Activated CD8-positive, alpha-beta memory T cell treated with anti-CD3 and anti-CD28 coated beads, Interleukin-2, amount 10 ng/mL, durations not matched to agents 7 days and 5 days (primary cell): ENCODE measurements around the gene DLG2. TPM values are rescaled to one million over a fixed set of nuclear protein-coding genes. Genes with fewer than 3 reads are reported as not detected.
A peak's percentile ranks its signal among the peaks of the same experiment; 100 is the strongest.
"Not testable (repeated sequence)": the region's sequence is repeated elsewhere in the genome, so short reads cannot be mapped to it uniquely, and the experiment has no call there.

Experiments used
- ATAC-seq: fragments of 150-1000 bp; cut with Tn5 transposase; one replicate; pipeline ENCODE4 v1.10.0; 2021; ENCODE audit warnings: moderate library complexity
- CTCF ChIA-PET: fragments of 350-600 bp; sonication (Branson Sonifier 250); formaldehyde crosslinking; loops from one replicate; lab custom pipeline; 2021; ENCODE audit warnings: antibody characterized with exemption; lab: Charles Lee
- DNase-seq: peaks from one replicate; pipeline ENCODE4 v3.0.0-alpha.2; 2020
- H3K27ac Mint-ChIP-seq: one replicate; pipeline ENCODE4 v1.8.0; 2021; ENCODE audit warnings: mild to moderate bottlenecking, mixed read lengths
- H3K27me3 Mint-ChIP-seq: one replicate; pipeline ENCODE4 v1.8.0; 2021; ENCODE audit warnings: mixed read lengths
- H3K36me3 Mint-ChIP-seq: one replicate; pipeline ENCODE4 v1.8.0; 2021; ENCODE audit warnings: mild to moderate bottlenecking, mixed read lengths
- H3K4me1 Mint-ChIP-seq: one replicate; pipeline ENCODE4 v1.8.0; 2021; ENCODE audit warnings: mixed read lengths
- H3K4me3 Mint-ChIP-seq: one replicate; pipeline ENCODE4 v1.8.0; 2021; ENCODE audit warnings: mild to moderate bottlenecking, moderate library complexity, mixed read lengths
- H3K9me3 Mint-ChIP-seq: one replicate; pipeline ENCODE4 v1.8.0; 2022; ENCODE audit warnings: low read depth, mixed read lengths
- total RNA-seq, 2 experiments: library from RNA; stranded (reverse); gene quantifications; one replicate each; pipeline ENCODE4 v1.2.3, GENCODE V29; 2021

Gene DLG2
- 1 to 10 TPM; 1.4 to 2.1 TPM for total RNA-seq

- Mint-ChIP-seq H3K27me3 (peaks cover 2% of the 10 kb centered on the region), H3K4me1 (peaks cover 38% of the 10 kb centered on the region)
These were observed at the start of gene DLG2 for GRCh38 chr11:85627332-85627997. DLG2 (minus strand) TSS chr11:85627344.

GRCh38 chr11:85673393-85673792 is 46.2 kb upstream of the DLG2 start:
- Mint-ChIP-seq H3K4me1 (peaks cover 28% of the 10 kb centered on the region), H3K27me3 (no peaks in the 10 kb centered on the region), H3K27ac (peak overlapping the region; percentile 53), H3K4me3 (no peak overlapping the region), H3K36me3 (peaks cover 24% of the 10 kb centered on the region), H3K9me3 (peaks cover 9% of the 10 kb centered on the region)
- ATAC-seq, result peak; percentile 83
- CTCF ChIA-PET, result no interaction called here
- peak; percentile 78 for DNase-seq

More at GRCh38 chr11:85627332-85627997, at the start of gene DLG2:
- DNase-seq, result no peak
- Mint-ChIP-seq H3K4me3 (peak within 1 kb of the TSS; percentile 91), H3K27ac (peak within 1 kb of the TSS; percentile 91), H3K9me3 (no peaks in the 10 kb centered on the region), H3K36me3 (peaks cover 13% of the 10 kb centered on the region)
- ATAC-seq, result peak; percentile 0
- CTCF ChIA-PET, result interaction anchor here (0.7 to 1.7 kb wide), 6 partner anchors 10 to 227 kb away, joined by 3 to 6 read pairs (median 4); partner anchors contain the start of genes CCDC83 and TMEM126A

- Mint-ChIP-seq H3K36me3 (peaks cover 24% of the 10 kb centered on the region), H3K4me3 (no peak overlapping the region), H3K4me1 (peaks cover 28% of the 10 kb centered on the region), H3K27me3 (no peaks in the 10 kb centered on the region), H3K27ac (peak overlapping the region; percentile 49), H3K9me3 (peaks cover 9% of the 10 kb centered on the region)
- DNase-seq (no peak), ATAC-seq (no peak)
- CTCF ChIA-PET, result no interaction called here
These were observed 45.2 kb upstream of the DLG2 start for GRCh38 chr11:85672105-85672902.

GRCh38 chr11:85670949-85671663 is 44.0 kb upstream of the DLG2 start:
- H3K27me3 Mint-ChIP-seq, H3K27ac Mint-ChIP-seq, H3K9me3 Mint-ChIP-seq, CTCF ChIA-PET, H3K4me3 Mint-ChIP-seq, ATAC-seq, DNase-seq: not testable (repeated sequence)
- H3K36me3 Mint-ChIP-seq, result peaks cover 24% of the 10 kb centered on the region
- H3K4me1 Mint-ChIP-seq, result peaks cover 29% of the 10 kb centered on the region

GRCh38 chr11:85668157-85668556 is 41.0 kb upstream of the DLG2 start:
- Mint-ChIP-seq H3K4me1 (peaks cover 23% of the 10 kb centered on the region), H3K9me3 (peaks cover 4% of the 10 kb centered on the region), H3K27ac (no peak overlapping the region), H3K36me3 (peaks cover 24% of the 10 kb centered on the region), H3K27me3 (no peaks in the 10 kb centered on the region), H3K4me3 (no peak overlapping the region)
- ATAC-seq (no peak), DNase-seq (no peak)
- CTCF ChIA-PET, result interaction anchor here (1.2 to 1.3 kb wide), 2 partner anchors 13 to 117 kb away, joined by 3 read pairs; no protein-coding TSS in a partner anchor

GRCh38 chr11:85666687-85667086 is 39.5 kb upstream of the DLG2 start:
- CTCF ChIA-PET, result interaction anchor here (1.4 kb wide), 1 partner anchor 29 kb away, joined by 3 read pairs; no protein-coding TSS in a partner anchor
- no peaks in the 10 kb centered on the region for H3K27me3 Mint-ChIP-seq
- peaks cover 19% of the 10 kb centered on the region for H3K4me1 Mint-ChIP-seq
- no peak for DNase-seq
- no peak overlapping the region for H3K27ac Mint-ChIP-seq
- H3K36me3 Mint-ChIP-seq, result peaks cover 28% of the 10 kb centered on the region
- no peaks in the 10 kb centered on the region for H3K9me3 Mint-ChIP-seq
- no peak overlapping the region for H3K4me3 Mint-ChIP-seq
- ATAC-seq, result no peak

GRCh38 chr11:85665733-85666132 is 38.6 kb upstream of the DLG2 start:
- ATAC-seq (no peak), DNase-seq (no peak)
- Mint-ChIP-seq H3K36me3 (peaks cover 31% of the 10 kb centered on the region), H3K27ac (peak overlapping the region; percentile 99), H3K27me3 (no peaks in the 10 kb centered on the region), H3K4me1 (peaks cover 26% of the 10 kb centered on the region), H3K4me3 (peak overlapping the region; percentile 97), H3K9me3 (no peaks in the 10 kb centered on the region)
- CTCF ChIA-PET, result interaction anchor here (1.4 kb wide), 1 partner anchor 29 kb away, joined by 3 read pairs; no protein-coding TSS in a partner anchor

GRCh38 chr11:85664615-85665481 is 37.7 kb upstream of the DLG2 start, which contains the start of gene CREBZF:
CREBZF (minus strand) TSS chr11:85665129; CDS start chr11:85664875, 254 bp downstream.
- no peaks in the 10 kb centered on the region for H3K27me3 Mint-ChIP-seq
- DNase-seq, result peak; percentile 96
- CTCF ChIA-PET, result interaction anchor here (0.9 to 2.9 kb wide), 12 partner anchors 9 to 553 kb away, joined by 3 to 13 read pairs (median 4); partner anchors contain the start of genes CCDC83 and TMEM126A
- peak within 1 kb of the TSS; percentile 99 for H3K27ac Mint-ChIP-seq
- H3K36me3 Mint-ChIP-seq, result peaks cover 39% of the 10 kb centered on the region
- peak within 1 kb of the TSS; percentile 97 for H3K4me3 Mint-ChIP-seq
- H3K4me1 Mint-ChIP-seq, result peaks cover 35% of the 10 kb centered on the region
- peak; percentile 74 for ATAC-seq
- no peaks in the 10 kb centered on the region for H3K9me3 Mint-ChIP-seq

- H3K27me3 Mint-ChIP-seq, result no peaks in the 10 kb centered on the region
- peaks cover 43% of the 10 kb centered on the region for H3K4me1 Mint-ChIP-seq
- H3K27ac Mint-ChIP-seq, result peak overlapping the region; percentile 99
- H3K9me3 Mint-ChIP-seq, result no peaks in the 10 kb centered on the region
- peaks cover 45% of the 10 kb centered on the region for H3K36me3 Mint-ChIP-seq
- peak; percentile 77 for ATAC-seq
- peak overlapping the region; percentile 97 for H3K4me3 Mint-ChIP-seq
- CTCF ChIA-PET, result interaction anchor here (0.8 to 2.9 kb wide), 17 partner anchors 11 to 554 kb away, joined by 3 to 13 read pairs (median 4); partner anchors contain the start of genes CCDC83, TMEM126A and TMEM126B
- DNase-seq, result peak; percentile 94
These were observed 36.8 kb upstream of the DLG2 start for GRCh38 chr11:85663753-85664614.

- H3K9me3 Mint-ChIP-seq, result no peaks in the 10 kb centered on the region
- H3K4me3 Mint-ChIP-seq, result peak overlapping the region; percentile 97
- H3K36me3 Mint-ChIP-seq, result peaks cover 50% of the 10 kb centered on the region
- DNase-seq (no peak), ATAC-seq (peak; percentile 11)
- peaks cover 49% of the 10 kb centered on the region for H3K4me1 Mint-ChIP-seq
- no peaks in the 10 kb centered on the region for H3K27me3 Mint-ChIP-seq
- H3K27ac Mint-ChIP-seq, result peak overlapping the region; percentile 99
- CTCF ChIA-PET, result interaction anchor here (0.8 to 2.9 kb wide), 12 partner anchors 11 to 555 kb away, joined by 3 to 13 read pairs (median 4); partner anchors contain the start of genes CCDC83, TMEM126A and TMEM126B
These were observed 36.1 kb upstream of the DLG2 start for GRCh38 chr11:85663080-85663752.
